ENCODE data around the gene CYFIP2. TPM values are rescaled to one million over a fixed set of nuclear protein-coding genes. Genes with fewer than 3 reads are reported as not detected.
A peak's percentile ranks its signal among the peaks of the same experiment; 100 is the strongest.

The CYFIP2 gene
- total and polyA plus RNA-seq, 8 donors, result 14.8 to 162 (median 24.4) TPM

DNA sequence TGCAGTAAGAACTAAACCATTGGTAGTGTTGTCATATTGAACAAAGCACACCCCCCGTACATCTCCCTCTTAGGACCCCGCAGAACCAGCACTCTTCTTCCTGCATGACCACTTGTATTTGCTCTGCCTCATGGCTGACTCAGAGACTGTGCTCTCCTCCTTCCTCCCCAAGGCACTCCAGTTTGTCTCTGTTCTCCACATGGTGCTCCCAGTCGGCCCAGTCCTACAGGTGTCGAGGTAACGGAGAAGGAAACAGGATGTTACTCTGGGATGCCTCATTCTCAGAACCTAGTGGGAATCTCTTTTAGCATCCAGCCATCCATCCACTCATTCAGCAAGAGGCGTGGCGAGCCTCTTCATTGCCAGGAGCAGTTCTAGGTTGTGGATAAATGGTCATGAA is 97.1 kb downstream of the CYFIP2 start:
- intact Hi-C loops (cut with DNase I; ENCODE audit: low total_unique reads), result no loop called here
- H3K4me3 ChIP-seq, result no peak overlapping the region
- WGBS, 5 donors, result 94 to 98% (median 96%) methylated on average over 7 of the region's 7 CpGs
- TF ChIP-seq, protein P1, sequence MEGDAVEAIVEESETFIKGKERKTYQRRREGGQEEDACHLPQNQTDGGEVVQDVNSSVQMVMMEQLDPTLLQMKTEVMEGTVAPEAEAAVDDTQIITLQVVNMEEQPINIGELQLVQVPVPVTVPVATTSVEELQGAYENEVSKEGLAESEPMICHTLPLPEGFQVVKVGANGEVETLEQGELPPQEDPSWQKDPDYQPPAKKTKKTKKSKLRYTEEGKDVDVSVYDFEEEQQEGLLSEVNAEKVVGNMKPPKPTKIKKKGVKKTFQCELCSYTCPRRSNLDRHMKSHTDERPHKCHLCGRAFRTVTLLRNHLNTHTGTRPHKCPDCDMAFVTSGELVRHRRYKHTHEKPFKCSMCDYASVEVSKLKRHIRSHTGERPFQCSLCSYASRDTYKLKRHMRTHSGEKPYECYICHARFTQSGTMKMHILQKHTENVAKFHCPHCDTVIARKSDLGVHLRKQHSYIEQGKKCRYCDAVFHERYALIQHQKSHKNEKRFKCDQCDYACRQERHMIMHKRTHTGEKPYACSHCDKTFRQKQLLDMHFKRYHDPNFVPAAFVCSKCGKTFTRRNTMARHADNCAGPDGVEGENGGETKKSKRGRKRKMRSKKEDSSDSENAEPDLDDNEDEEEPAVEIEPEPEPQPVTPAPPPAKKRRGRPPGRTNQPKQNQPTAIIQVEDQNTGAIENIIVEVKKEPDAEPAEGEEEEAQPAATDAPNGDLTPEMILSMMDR (IDR thresholded peaks at IDR 0.05), result no peak
- no peak for TF ChIP-seq EP300 (IDR thresholded peaks at IDR 0.05)
- TF ChIP-seq POLR2AphosphoS5 (IDR thresholded peaks at IDR 0.05), result no peak
- no peak for TF ChIP-seq POLR2A (IDR thresholded peaks at IDR 0.05)
- no peaks in the 10 kb centered on the region for H3K9me3 ChIP-seq
- peaks cover 0 to 39% (median 28%) of the 10 kb centered on the region in 4 donors for H3K36me3 ChIP-seq
- no peaks in the 10 kb centered on the region for H3K27me3 ChIP-seq
- H3K4me1 ChIP-seq, result peaks cover 0 to 18% (median 8%) of the 10 kb centered on the region in 4 donors
- DNase-seq, result no peak
- no peak overlapping the region for H3K27ac ChIP-seq

DNA sequence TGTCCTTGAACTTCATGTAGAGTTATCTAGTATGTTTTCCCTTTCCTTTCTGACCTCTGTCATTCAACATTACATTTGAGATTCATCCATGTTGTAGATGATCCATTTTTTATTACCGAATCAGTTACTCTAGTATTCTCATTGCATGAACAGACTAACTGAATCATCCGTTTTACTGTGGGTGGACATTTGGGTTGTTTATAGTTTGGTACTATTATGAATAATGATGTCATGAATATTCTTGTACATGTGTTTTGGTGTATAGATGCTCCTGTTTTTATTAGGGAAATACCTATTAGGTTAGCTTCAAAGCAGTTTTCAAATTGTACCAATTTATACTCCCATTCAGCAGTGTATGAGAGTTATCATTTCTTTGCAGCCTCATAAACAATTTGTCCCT is 99.8 kb downstream of the CYFIP2 start:
- WGBS, 5 donors, result 72 to 91% (median 84%) methylated on average over 2 of the region's 2 CpGs
- TF ChIP-seq POLR2AphosphoS5 (IDR thresholded peaks at IDR 0.05) (no peak), POLR2A (IDR thresholded peaks at IDR 0.05) (no peak), EP300 (IDR thresholded peaks at IDR 0.05) (no peak)
- TF ChIP-seq, protein P1 (IDR thresholded peaks at IDR 0.05), result no peak
- Histone ChIP-seq H3K36me3 (peaks cover 0 to 33% (median 17%) of the 10 kb centered on the region in 4 donors), H3K27me3 (no peaks in the 10 kb centered on the region), H3K4me1 (peaks cover 0 to 42% (median 19%) of the 10 kb centered on the region in 4 donors), H3K4me3 (no peak overlapping the region), H3K27ac (peak overlapping the region in 1 of 5 donors; percentile 78), H3K9me3 (no peaks in the 10 kb centered on the region)
- DNase-seq, result no peak
- intact Hi-C loops (cut with DNase I; ENCODE audit: low total_unique reads), result no loop called here

DNA sequence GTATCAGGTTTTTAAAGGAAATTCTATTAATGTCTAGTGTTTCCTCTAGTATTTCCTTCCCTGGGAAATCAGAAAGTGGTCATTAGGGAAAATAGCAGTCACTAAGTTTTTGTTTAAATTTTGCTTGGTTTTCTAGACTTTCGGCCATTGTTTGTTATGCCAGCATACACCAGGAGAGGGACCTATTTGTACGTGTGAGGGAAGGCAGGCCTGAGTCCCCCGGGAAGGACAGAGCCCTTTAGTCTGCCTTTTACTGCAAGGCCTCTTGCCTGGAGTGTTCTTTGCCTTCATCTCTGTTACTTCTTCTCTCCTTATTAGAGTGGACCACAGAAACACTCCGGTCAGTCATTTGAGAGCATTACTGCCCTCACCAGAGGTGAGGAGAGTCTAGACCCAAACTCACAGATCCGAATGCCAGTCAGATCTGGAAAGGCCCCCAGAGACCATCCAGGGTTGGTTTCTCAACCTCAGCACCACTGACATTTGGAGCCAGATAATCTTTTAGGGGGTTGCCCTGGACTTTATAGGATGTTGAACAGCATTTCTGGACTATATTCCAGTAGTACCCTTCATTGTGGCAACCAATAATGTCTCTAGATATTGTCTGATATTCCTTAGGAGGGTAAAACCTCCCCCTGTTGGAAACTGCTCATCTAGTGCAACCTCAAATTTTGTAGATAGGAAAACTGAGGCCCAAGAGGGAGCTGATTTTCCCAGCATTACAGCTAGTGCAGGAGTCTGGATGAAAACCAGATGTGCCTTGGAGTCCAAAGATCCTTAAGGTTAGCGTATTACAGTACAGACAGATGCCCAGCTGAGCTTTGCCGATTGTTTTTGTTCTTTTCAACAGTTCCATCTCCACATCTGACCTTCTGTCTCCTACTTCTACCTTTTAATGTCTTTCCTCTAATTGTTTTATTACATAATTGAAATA is 101.1 kb downstream of the CYFIP2 start:
- Histone ChIP-seq H3K4me1 (peaks cover 0 to 54% (median 22%) of the 10 kb centered on the region in 4 donors), H3K36me3 (peaks cover 0 to 23% (median 9%) of the 10 kb centered on the region in 4 donors), H3K4me3 (no peak overlapping the region), H3K27ac (peak overlapping the region in 4 of 5 donors; percentile 30 to 78 (median 56)), H3K27me3 (no peaks in the 10 kb centered on the region), H3K9me3 (no peaks in the 10 kb centered on the region)
- 67 to 79% (median 72%) methylated on average over 7 of the region's 7 CpGs for WGBS, 5 donors
- intact Hi-C loops (cut with DNase I; ENCODE audit: low total_unique reads), result no loop called here
- TF ChIP-seq POLR2AphosphoS5 (IDR thresholded peaks at IDR 0.05), result no peak
- TF ChIP-seq, protein P1 (IDR thresholded peaks at IDR 0.05), result peak in 3 of 7 experiments; percentile 16 to 38 (median 25)
- peak in 1 of 2 donors; percentile 72 for DNase-seq

DNA sequence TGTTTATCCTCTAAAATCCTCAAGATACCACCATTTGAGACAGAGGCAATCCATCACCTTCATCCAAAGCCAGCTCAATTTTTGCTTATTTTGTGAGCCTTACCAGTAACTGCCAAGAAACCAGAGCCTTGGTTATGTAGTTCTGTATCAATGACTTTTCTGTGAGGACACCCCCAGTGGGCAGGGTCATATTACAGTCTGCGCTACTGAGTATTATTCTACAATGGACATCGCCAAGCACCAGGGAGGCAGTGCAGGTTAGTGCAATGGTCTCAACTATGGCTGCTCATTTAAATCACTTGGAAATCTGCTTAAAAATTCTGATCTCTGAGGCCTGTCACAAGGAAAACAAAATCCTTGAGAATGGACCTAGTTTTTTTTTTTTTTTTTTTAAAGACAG is 103.6 kb downstream of the CYFIP2 start:
- Histone ChIP-seq H3K27ac (peak overlapping the region in 4 of 5 donors; percentile 40 to 78 (median 68)), H3K4me1 (peaks cover 0 to 55% (median 19%) of the 10 kb centered on the region in 4 donors), H3K27me3 (no peaks in the 10 kb centered on the region), H3K9me3 (no peaks in the 10 kb centered on the region), H3K4me3 (no peak overlapping the region), H3K36me3 (peaks cover 0 to 5% (median 0%) of the 10 kb centered on the region in 4 donors)
- TF ChIP-seq EP300 (IDR thresholded peaks at IDR 0.05) (no peak), POLR2A (IDR thresholded peaks at IDR 0.05) (no peak), POLR2AphosphoS5 (IDR thresholded peaks at IDR 0.05) (no peak)
- TF ChIP-seq, protein P1 (IDR thresholded peaks at IDR 0.05), result no peak
- 92 to 97% (median 95%) methylated on average over 2 of the region's 2 CpGs for WGBS, 5 donors
- intact Hi-C loops (cut with DNase I; ENCODE audit: low total_unique reads), result no loop called here
- no peak for DNase-seq

Measured in stomach (tissue), 9 donors.